PC-3 (cell line): ENCODE measurements around the gene BNIP5.

Experiments
- EZH2phosphoT487 ChIP-seq: fragments of 300-600 bp; sonication (generic); IDR thresholded peaks from 2 replicates; pipeline ENCODE4 v1.6.1; 2018; ENCODE audit warnings: mild to moderate bottlenecking, antibody characterized with exemption, low read length, borderline replicate concordance
- TF ChIP-seq, protein P1 (sequence below): fragments of 300-600 bp; sonication (generic); conservative IDR thresholded peaks from 2 replicates; pipeline ENCODE4 v1.5.1; 2017; ENCODE audit warnings: antibody characterized with exemption, low read depth, mild to moderate bottlenecking, low read length

DNA sequence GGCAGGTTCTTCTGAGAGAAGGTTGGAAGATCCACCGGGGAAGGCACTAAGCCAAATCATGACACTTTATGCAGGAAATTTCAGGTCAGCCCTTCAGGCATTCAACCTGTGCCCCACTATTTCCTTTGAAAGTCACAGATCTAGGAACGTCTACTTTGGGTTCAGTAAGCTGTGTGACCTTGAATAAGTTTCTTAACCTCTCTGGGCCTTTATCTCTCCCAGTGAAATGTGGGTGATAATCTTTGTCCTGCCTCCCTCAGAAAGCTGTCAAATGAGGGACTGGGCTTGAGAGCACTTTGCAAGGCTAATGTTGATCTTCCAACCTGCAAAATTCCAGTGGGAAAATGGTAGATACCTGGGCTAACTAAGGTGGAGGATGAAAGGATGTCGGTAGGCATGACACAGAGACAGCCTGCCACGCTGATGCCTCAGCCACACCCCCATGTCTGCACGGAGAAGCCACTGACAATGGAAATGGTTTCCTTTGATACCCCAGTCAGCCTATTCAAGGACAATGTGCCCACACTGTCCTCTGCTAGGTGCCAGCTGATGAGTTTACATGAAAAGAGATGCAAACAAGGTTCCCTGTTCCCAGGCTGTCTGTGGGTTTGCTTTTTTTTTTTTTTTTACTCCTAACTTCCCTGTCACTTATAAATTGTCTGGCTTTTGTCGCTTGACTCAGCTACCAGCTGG is 9.3 kb downstream of the BNIP5 start:
- TF ChIP-seq, protein P1, sequence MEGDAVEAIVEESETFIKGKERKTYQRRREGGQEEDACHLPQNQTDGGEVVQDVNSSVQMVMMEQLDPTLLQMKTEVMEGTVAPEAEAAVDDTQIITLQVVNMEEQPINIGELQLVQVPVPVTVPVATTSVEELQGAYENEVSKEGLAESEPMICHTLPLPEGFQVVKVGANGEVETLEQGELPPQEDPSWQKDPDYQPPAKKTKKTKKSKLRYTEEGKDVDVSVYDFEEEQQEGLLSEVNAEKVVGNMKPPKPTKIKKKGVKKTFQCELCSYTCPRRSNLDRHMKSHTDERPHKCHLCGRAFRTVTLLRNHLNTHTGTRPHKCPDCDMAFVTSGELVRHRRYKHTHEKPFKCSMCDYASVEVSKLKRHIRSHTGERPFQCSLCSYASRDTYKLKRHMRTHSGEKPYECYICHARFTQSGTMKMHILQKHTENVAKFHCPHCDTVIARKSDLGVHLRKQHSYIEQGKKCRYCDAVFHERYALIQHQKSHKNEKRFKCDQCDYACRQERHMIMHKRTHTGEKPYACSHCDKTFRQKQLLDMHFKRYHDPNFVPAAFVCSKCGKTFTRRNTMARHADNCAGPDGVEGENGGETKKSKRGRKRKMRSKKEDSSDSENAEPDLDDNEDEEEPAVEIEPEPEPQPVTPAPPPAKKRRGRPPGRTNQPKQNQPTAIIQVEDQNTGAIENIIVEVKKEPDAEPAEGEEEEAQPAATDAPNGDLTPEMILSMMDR: no peak
- no peak for TF ChIP-seq EZH2phosphoT487
